ENCODE measurements around the gene GDF9. TPM values are rescaled to one million over a fixed set of nuclear protein-coding genes. Genes with fewer than 3 reads are reported as not detected.

GDF9 gene
- total RNA-seq, 1 experiment from 2014 or later, result 0.49 TPM

DNA sequence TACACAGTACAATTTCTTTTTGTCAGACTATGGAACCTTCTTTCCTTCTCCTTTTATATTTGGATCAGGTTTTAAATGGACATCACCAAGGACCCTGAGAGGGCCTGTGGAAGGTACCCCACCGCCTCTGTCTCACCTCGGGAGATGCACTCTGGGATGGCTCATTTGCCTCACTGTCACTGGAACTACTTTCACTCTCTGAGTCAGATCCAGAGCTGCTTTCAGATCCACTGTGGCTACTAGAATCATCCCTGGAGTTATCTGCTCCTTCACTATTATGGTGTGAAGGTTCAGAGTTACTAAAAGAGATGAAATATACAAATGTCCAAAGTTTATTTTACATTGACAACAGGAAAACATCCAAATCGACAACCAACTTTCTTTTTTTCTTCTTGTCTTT lies 31.8 kb upstream of the GDF9 start:
- POLR2A ChIA-PET, result no interaction called here
- H3K9ac ChIP-seq (ENCODE audit: low read length), result no peak overlapping the region
- no peak for TF ChIP-seq POLR2A (IDR thresholded peaks at IDR 0.05; ENCODE audit: borderline replicate concordance, extremely low read depth, insufficient read depth, insufficient read length)

DNA sequence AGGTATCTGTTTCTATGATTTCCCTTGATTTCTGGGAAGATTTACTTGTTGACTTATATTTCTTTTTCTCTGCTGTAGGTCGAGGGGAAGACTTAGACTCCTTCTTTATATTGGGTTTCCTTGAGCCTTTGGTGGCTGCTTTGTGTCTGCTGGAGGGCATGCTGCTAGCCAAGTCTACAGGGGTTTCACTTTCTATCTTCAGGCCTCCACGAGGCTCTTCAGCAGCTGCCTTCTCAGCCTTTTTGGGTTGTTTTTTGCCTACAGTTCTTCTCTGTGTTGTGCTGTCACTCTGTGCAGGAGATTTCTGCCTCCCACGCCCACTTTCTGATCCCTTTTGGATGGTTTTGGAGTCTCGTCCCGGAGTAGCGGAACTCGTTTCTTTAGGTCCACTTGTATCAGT lies 30.4 kb upstream of the GDF9 start:
- Histone ChIP-seq H3K36me3 (ENCODE audit: control insufficient read depth in 1 of 2, insufficient read depth in 2 of 2, low read length in 2 of 2) (peaks cover 41 to 45% of the 10 kb centered on the region in 2 experiments), H3K4me3 (replicated peaks in 1 of 2; ENCODE audit: low read depth in 1 of 2, low read length in 2 of 2) (no peak overlapping the region), H2AFZ (ENCODE audit: low read depth, low read length, poor library complexity, severe bottlenecking) (no peak overlapping the region), H3K27ac (ENCODE audit: low read depth, low read length) (no peak overlapping the region), H4K20me1 (ENCODE audit: insufficient read depth) (no peaks in the 10 kb centered on the region), H3K27me3 (ENCODE audit: insufficient read depth, low read length) (no peaks in the 10 kb centered on the region), H3K79me2 (ENCODE audit: insufficient read depth, low read length) (peaks cover 6% of the 10 kb centered on the region; the same call in 1 of the 2 replicates), H3K9me3 (ENCODE audit: control insufficient read depth in 1 of 2, insufficient read depth in 1 of 2, low read depth in 1 of 2, low read length in 2 of 2) (no peaks in the 10 kb centered on the region), H3K4me2 (ENCODE audit: low read length) (no peak overlapping the region), H3K9me2 (ENCODE audit: insufficient read depth) (no peaks in the 10 kb centered on the region), H3K4me1 (ENCODE audit: control insufficient read depth in 1 of 2, insufficient read depth in 2 of 2, low read length in 2 of 2) (no peaks in the 10 kb centered on the region), H3K9ac (ENCODE audit: low read length) (no peak overlapping the region)
- TF ChIP-seq CEBPB (IDR thresholded peaks at IDR 0.05; ENCODE audit: low read depth) (no peak), ZFX (IDR thresholded peaks at IDR 0.05) (no peak), YY1 (IDR thresholded peaks at IDR 0.05; ENCODE audit: extremely low read depth, insufficient replicate concordance, low read depth, low read length) (no peak), SP1 (IDR thresholded peaks at IDR 0.05; ENCODE audit: low read depth) (no peak), JUND (IDR thresholded peaks at IDR 0.05) (no peak), POLR2A (IDR thresholded peaks at IDR 0.05; ENCODE audit: borderline replicate concordance, extremely low read depth, insufficient read depth, insufficient read length) (no peak), ELF1 (IDR thresholded peaks at IDR 0.05; ENCODE audit: borderline replicate concordance, low read depth) (no peak)
- TF ChIP-seq, protein P1, sequence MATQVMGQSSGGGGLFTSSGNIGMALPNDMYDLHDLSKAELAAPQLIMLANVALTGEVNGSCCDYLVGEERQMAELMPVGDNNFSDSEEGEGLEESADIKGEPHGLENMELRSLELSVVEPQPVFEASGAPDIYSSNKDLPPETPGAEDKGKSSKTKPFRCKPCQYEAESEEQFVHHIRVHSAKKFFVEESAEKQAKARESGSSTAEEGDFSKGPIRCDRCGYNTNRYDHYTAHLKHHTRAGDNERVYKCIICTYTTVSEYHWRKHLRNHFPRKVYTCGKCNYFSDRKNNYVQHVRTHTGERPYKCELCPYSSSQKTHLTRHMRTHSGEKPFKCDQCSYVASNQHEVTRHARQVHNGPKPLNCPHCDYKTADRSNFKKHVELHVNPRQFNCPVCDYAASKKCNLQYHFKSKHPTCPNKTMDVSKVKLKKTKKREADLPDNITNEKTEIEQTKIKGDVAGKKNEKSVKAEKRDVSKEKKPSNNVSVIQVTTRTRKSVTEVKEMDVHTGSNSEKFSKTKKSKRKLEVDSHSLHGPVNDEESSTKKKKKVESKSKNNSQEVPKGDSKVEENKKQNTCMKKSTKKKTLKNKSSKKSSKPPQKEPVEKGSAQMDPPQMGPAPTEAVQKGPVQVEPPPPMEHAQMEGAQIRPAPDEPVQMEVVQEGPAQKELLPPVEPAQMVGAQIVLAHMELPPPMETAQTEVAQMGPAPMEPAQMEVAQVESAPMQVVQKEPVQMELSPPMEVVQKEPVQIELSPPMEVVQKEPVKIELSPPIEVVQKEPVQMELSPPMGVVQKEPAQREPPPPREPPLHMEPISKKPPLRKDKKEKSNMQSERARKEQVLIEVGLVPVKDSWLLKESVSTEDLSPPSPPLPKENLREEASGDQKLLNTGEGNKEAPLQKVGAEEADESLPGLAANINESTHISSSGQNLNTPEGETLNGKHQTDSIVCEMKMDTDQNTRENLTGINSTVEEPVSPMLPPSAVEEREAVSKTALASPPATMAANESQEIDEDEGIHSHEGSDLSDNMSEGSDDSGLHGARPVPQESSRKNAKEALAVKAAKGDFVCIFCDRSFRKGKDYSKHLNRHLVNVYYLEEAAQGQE (IDR thresholded peaks at IDR 0.05; ENCODE audit: low read depth), result no peak
- RAD21 ChIA-PET (ENCODE audit: low non-redundant PET in 1 of 2, low total read pairs in 2 of 2, uncharacterized antibody in 2 of 2, unreplicated experiment in 2 of 2), result no interaction called here
- TSS peak; percentile 28 for BruUV-seq (replicated peaks)
- CTCF ChIA-PET, result no interaction called here
- DNase-seq (ENCODE audit: low read depth, low spot score), result no peak
- intact Hi-C loops (cut with micrococcal nuclease), result no loop called here
- ATAC-seq, result no peak
- POLR2A ChIA-PET, result no interaction called here

More for the DNA sequence above, 31.8 kb upstream of the GDF9 start:
- no peaks in the 10 kb centered on the region for H4K20me1 ChIP-seq (ENCODE audit: insufficient read depth)
- intact Hi-C loops (cut with micrococcal nuclease), result no loop called here
- BruUV-seq (replicated peaks), result no TSS peak
- no peaks in the 10 kb centered on the region for H3K27me3 ChIP-seq (ENCODE audit: insufficient read depth, low read length)
- no peaks in the 10 kb centered on the region for H3K4me1 ChIP-seq (ENCODE audit: control insufficient read depth in 1 of 2, insufficient read depth in 2 of 2, low read length in 2 of 2)
- H3K27ac ChIP-seq (ENCODE audit: low read depth, low read length), result no peak overlapping the region
- H3K79me2 ChIP-seq (ENCODE audit: insufficient read depth, low read length), result peaks cover 6% of the 10 kb centered on the region; the same call in 1 of the 2 replicates
- no peaks in the 10 kb centered on the region for H3K9me3 ChIP-seq (ENCODE audit: control insufficient read depth in 1 of 2, insufficient read depth in 1 of 2, low read depth in 1 of 2, low read length in 2 of 2)
- H3K4me3 ChIP-seq (replicated peaks in 1 of 2; ENCODE audit: low read depth in 1 of 2, low read length in 2 of 2), result no peak overlapping the region
- H3K36me3 ChIP-seq (ENCODE audit: control insufficient read depth in 1 of 2, insufficient read depth in 2 of 2, low read length in 2 of 2), result peaks cover 37 to 42% of the 10 kb centered on the region in 2 experiments
- no peak overlapping the region for H3K4me2 ChIP-seq (ENCODE audit: low read length)
- ChIA-PET CTCF (interaction anchor here (1.1 kb wide), 1 partner anchor 15 kb away, joined by 3 read pairs; no protein-coding TSS in a partner anchor), RAD21 (ENCODE audit: low non-redundant PET in 1 of 2, low total read pairs in 2 of 2, uncharacterized antibody in 2 of 2, unreplicated experiment in 2 of 2) (no interaction called here)
- no peaks in the 10 kb centered on the region for H3K9me2 ChIP-seq (ENCODE audit: insufficient read depth)
- H2AFZ ChIP-seq (ENCODE audit: low read depth, low read length, poor library complexity, severe bottlenecking), result no peak overlapping the region
- no peak for ATAC-seq
- no peak for DNase-seq (ENCODE audit: low read depth, low spot score)

All from HCT116 (cell line).